Testis (tissue), 3 donors: Measurements from ENCODE around the gene TKFC. TPM values are rescaled to one million over a fixed set of nuclear protein-coding genes. Genes with fewer than 3 reads are reported as not detected.

ENCODE experiments used
- DNase-seq: peaks from one replicate; pipeline ENCODE4 v3.0.0-alpha.2; 2019
- H3K27ac ChIP-seq, 2 donors: fragments of 200-600 bp; sonication (generic); one replicate each; pipeline ENCODE4 v1.5.1; 2019
- H3K27me3 ChIP-seq: fragments of 200-600 bp; sonication (generic); one replicate; pipeline ENCODE4 v1.5.1; 2019
- H3K36me3 ChIP-seq: fragments of 200-600 bp; sonication (generic); one replicate; pipeline ENCODE4 v1.5.1; 2017; ENCODE audit warnings: low read depth; ENCODE audit errors: missing control alignments
- H3K4me1 ChIP-seq: fragments of 200-600 bp; sonication (generic); one replicate; pipeline ENCODE4 v1.5.1; 2019
- H3K4me3 ChIP-seq, 2 donors: fragments of 200-600 bp; sonication (generic); one replicate each; pipeline ENCODE4 v1.5.1; 2017 to 2019
- H3K9me3 ChIP-seq: fragments of 200-600 bp; sonication (generic); one replicate; pipeline ENCODE4 v1.5.1; 2017
- CTCF ChIP-seq, 3 experiments: fragments of 450-650 bp in 2 of 3; fragments of 200-600 bp in 1 of 3; sonication (generic) in 1 of 3; IDR thresholded peaks; one replicate each; pipeline ENCODE4 v1.5.1; 2016 to 2019; ENCODE audit warnings: antibody characterized with exemption in 3 of 3, mild to moderate bottlenecking in 2 of 3, moderate library complexity in 1 of 3
- POLR2A ChIP-seq: fragments of 450-650 bp; IDR thresholded peaks from one replicate; pipeline ENCODE4 v1.6.1; 2017; ENCODE audit warnings: antibody characterized with exemption, mild to moderate bottlenecking, moderate library complexity
- WGBS, 2 donors: methylation state at CpG; one replicate each; pipeline ENCODE4 v1.1.5; 2018; 5-methylcytosine and 5-hydroxymethylcytosine counted together
- intact Hi-C: fragments of 100-400 bp; cut with DNase I; formaldehyde crosslinking; loops from one replicate; pipeline ENCODE4 v1.15.1; 2023; ENCODE audit warnings: low total_unique reads
- polyA plus RNA-seq: library from polyadenylated mRNA; stranded (reverse); fragments of 350-450 nt; fragmentation: Illumina TruSeq; extraction: RNeasy Lipid Tissue Mini Kit (QIAGEN cat#74804); gene quantifications from one replicate; pipeline ENCODE4 v1.2.3, GENCODE V29; 2014; ENCODE audit warnings: low read depth, low replicate concordance; ENCODE audit not compliant: insufficient read depth
- total RNA-seq, 2 donors: library from RNA; depleted of rRNA; stranded (reverse); fragments of >200 nt; gene quantifications; one replicate each; pipeline ENCODE4 v1.2.3, GENCODE V29; 2016

Gene TKFC
- total and polyA plus RNA-seq, 3 donors from 2014 or later: 90.1 to 159 (median 121) TPM

GRCh38 chr11:61390161-61390560 is 57.1 kb downstream of the TKFC start:
- DNase-seq: no peak
- no peaks in the 10 kb centered on the region for H3K9me3 ChIP-seq
- TF ChIP-seq CTCF (IDR thresholded peaks at IDR 0.05) (no peak), POLR2A (no peak)
- 56 to 68% methylated on average over 1 of the region's 1 CpG for WGBS, 2 donors
- no peak overlapping the region for H3K4me3 ChIP-seq
- intact Hi-C loops: no loop called here
- no peak overlapping the region for H3K27ac ChIP-seq
- H3K27me3 ChIP-seq: no peaks in the 10 kb centered on the region
- H3K36me3 ChIP-seq: no peaks in the 10 kb centered on the region
- H3K4me1 ChIP-seq: peaks cover 8% of the 10 kb centered on the region

- DNase-seq: peak; percentile 30
- intact Hi-C loops: no loop called here
- peak overlapping the region; percentile 53 to 80 for H3K27ac ChIP-seq
- H3K4me3 ChIP-seq: peak overlapping the region; percentile 63 to 89
- no peaks in the 10 kb centered on the region for H3K27me3 ChIP-seq
- TF ChIP-seq CTCF (IDR thresholded peaks at IDR 0.05) (no peak), POLR2A (no peak)
- H3K4me1 ChIP-seq: peaks cover 8% of the 10 kb centered on the region
- no peaks in the 10 kb centered on the region for H3K36me3 ChIP-seq
- no peaks in the 10 kb centered on the region for H3K9me3 ChIP-seq
- 2% methylated on average over 15 of the region's 15 CpGs for whole genome bisulfite sequencing, 2 donors
These were observed 60.1 kb downstream of the TKFC start for GRCh38 chr11:61392981-61393595.

Other genes with a start within 250 kb of the TKFC start
- 1 to 10 TPM; 1.5 TPM for gene CD5, start 230.7 kb upstream of the TKFC start, total RNA-seq
- gene CD5, start 230.7 kb upstream of the TKFC start, polyA plus RNA-seq: 2.0 TPM
- gene VPS37C, start 171.8 kb upstream of the TKFC start, total RNA-seq: 10 to 100 TPM; 29.1 to 31.0 TPM
- 36.9 TPM for gene VPS37C, start 171.8 kb upstream of the TKFC start, polyA plus RNA-seq
- gene PGA3, start 129.7 kb upstream of the TKFC start, total RNA-seq: 1 to 10 TPM in 1 of 2 donors, under 1 TPM in 1; 0.31 to 1.7 TPM
- gene PGA3, start 129.7 kb upstream of the TKFC start, polyA plus RNA-seq: 1.7 TPM
- gene PGA4, start 110.9 kb upstream of the TKFC start, total RNA-seq: under 1 TPM in 1 of 2 donors, not detected in 1; 0.56 TPM
- gene PGA4, start 110.9 kb upstream of the TKFC start, polyA plus RNA-seq: 7.2 TPM
- under 1 TPM; 0.39 to 0.43 TPM for gene PGA5, start 92.1 kb upstream of the TKFC start, total RNA-seq
- 1.5 TPM for gene PGA5, start 92.1 kb upstream of the TKFC start, polyA plus RNA-seq
- gene VWCE, start 37.9 kb upstream of the TKFC start, total RNA-seq: 10 to 100 TPM; 11.1 TPM
- 6.6 TPM for gene VWCE, start 37.9 kb upstream of the TKFC start, polyA plus RNA-seq
- gene DDB1, start 123 bp upstream of the TKFC start, total RNA-seq: 100 to 1,000 TPM; 266 to 333 TPM
- 257 TPM for gene DDB1, start 123 bp upstream of the TKFC start, polyA plus RNA-seq
- gene CYB561A3, start 28.7 kb downstream of the TKFC start, total RNA-seq: 10 to 100 TPM; 41.7 to 55.8 TPM
- 39.8 TPM for gene CYB561A3, start 28.7 kb downstream of the TKFC start, polyA plus RNA-seq
- gene TMEM138, start 29.1 kb downstream of the TKFC start, total RNA-seq: 10 to 100 TPM; 41.8 to 42.1 TPM
- gene TMEM138, start 29.1 kb downstream of the TKFC start, polyA plus RNA-seq: 61.8 TPM
- 10 to 100 TPM; 19.4 to 25.6 TPM for gene TMEM216, start 59.4 kb downstream of the TKFC start, total RNA-seq
- gene TMEM216, start 59.4 kb downstream of the TKFC start, polyA plus RNA-seq: 29.5 TPM
- gene CPSF7, start 96.7 kb downstream of the TKFC start, total RNA-seq: 10 to 100 TPM; 84.2 to 86.5 TPM
- gene CPSF7, start 96.7 kb downstream of the TKFC start, polyA plus RNA-seq: 107 TPM
- 10 to 100 TPM; 66.2 to 85.4 TPM for gene SDHAF2, start 96.9 kb downstream of the TKFC start, total RNA-seq
- gene SDHAF2, start 96.9 kb downstream of the TKFC start, polyA plus RNA-seq: 46.8 TPM
- 1 to 10 TPM; 4.8 to 6.4 TPM for gene LRRC10B, start 175.5 kb downstream of the TKFC start, total RNA-seq
- gene LRRC10B, start 175.5 kb downstream of the TKFC start, polyA plus RNA-seq: 5.5 TPM
- gene SYT7, start 247.8 kb downstream of the TKFC start, total RNA-seq: 1 to 10 TPM; 8.7 to 9.0 TPM
- 5.9 TPM for gene SYT7, start 247.8 kb downstream of the TKFC start, polyA plus RNA-seq